HG03342 (cell line): Measurements from ENCODE around the gene CPSF7.
A peak's percentile ranks its signal among the peaks of the same experiment; 100 is the strongest.
"Not testable (repeated sequence)": the region's sequence is repeated elsewhere in the genome, so short reads cannot be mapped to it uniquely, and the experiment has no call there.

ENCODE experiments used
- ATAC-seq: cut with Tn5 transposase; IDR thresholded peaks from one replicate; pipeline ENCODE4 v1.9.1; 2021; ENCODE audit warnings: mild to moderate bottlenecking, moderate library complexity; ENCODE audit not compliant: unreplicated experiment

Gene CPSF7

DNA sequence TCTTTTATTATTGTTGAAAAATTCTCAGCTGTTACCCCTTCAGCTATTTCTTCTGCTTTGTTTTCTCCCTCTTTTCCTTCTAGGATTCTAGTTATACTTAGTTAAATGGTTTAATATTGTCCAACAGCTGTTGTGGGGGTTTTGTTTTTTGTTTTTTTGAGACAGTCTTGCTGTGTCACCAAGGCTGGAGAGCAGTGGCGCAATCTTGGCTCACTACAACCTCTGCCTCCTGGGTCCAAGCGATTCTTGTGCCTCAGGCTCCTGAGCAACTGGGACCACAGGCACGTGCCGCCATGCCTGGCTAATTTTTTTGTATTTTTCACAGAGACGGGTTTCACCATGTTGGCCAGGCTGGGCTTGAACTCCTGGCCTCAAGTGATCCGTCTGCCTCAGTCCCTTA is 12.8 kb upstream of the CPSF7 start:
- ATAC-seq: no peak

DNA sequence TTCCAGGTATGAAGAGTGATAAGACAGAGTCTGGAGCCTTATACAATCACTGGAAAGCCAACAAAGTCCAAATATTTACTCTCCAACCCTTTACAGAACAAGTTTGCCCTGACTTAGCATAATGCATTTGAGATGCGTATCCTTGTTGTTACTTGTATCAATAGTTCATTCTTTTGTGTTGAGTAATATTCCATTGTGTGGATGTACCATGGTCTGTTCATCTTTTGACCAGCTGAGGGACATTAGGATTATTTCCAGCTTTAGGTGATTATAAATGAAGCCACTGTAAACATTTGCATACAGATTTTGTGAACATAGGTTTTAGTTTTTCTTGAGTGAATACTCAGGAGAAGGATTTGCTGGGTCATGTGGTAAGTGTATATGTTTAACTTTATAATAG is 9.8 kb upstream of the CPSF7 start:
- no peak for ATAC-seq

DNA sequence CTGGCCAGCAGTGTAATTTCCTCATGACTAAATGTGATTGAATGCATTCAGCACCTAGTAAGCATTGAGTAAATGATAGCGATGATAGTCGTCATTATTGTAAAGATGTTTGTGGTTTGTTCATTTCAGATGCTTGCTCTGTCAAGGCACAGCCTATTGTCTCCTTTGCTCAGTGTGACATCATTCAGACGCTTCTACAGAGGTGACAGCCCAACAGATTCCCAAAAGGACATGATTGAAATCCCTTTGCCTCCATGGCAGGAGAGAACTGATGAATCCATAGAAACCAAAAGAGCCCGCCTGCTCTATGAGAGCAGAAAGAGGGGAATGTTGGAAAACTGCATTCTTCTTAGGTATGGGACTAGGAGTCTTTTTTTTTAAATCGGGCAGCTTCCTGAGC is 7.7 kb upstream of the CPSF7 start:
- ATAC-seq: no peak

DNA sequence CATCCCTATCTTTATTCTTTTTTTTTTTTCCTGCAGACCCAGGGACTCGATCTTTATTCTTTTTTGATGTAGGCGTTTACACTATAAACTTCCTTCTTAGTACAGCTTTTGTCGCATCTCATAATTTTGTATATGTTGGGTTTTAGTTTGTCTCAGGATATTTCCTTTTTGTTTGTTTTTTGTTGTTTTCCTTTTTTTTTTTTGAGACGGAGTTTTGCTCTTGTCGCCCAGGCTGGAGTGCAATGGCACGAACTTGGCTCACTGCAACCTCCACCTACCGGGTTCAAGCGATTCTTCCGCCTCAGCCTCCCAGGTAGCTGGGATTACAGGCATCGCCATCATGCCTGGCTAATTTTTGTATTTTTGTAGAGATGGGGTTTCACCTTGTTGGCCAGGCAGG is 1.1 kb upstream of the CPSF7 start:
- not testable (repeated sequence) for ATAC-seq

DNA sequence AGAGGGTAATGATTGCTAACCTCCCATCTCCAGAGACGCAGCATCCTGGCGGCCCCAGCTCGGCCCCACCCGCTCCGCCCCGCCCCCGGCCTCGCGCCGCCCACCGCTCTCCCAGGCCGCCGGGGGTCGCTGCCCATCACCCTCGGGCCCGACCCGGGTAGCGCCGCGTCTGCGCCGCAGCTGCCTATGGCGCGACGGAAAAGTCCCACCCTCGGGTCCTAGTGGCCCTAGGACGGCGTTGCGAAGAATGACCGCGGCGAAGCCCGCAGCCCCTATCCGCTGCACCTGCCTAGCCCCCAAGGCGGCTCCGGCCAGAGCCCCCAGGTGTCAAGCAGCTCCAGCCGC is 457 bp downstream of the CPSF7 start:
- ATAC-seq: peak; percentile 52

DNA sequence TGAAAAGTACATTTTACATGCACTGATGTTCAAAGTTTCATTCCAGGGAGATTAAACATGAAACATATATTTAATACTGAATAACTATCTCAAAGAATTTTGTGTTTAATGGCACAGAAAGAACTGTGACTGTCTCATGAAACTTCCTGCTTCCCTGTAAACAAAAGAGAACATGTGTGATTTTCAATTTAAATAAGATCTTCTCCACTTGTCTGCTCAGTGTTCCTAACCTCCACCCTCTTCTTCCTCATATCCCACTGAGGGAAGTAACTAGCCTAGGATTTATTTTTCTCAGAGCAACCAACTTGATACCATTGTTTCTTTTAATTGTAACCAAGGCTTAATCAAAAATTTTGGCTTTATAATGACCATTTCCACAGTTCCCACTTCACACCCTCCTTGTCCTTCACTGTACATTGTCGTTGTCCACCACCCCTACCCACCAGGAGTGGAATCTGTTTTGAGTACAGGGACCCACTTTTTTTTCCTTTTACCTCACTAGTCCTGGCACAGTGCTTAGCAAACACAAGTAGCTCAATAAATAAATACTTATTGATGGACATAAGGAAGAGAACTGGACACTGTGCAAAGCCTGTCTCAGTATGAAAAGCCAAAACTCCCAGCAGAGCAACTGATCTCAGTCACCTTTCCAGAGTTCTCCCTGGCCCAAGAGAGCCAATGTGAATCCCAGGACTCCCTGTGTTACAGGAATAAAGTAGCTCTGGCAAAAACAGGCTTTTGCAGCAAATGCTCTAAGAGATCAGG is 4.2 kb downstream of the CPSF7 start:
- ATAC-seq: no peak

DNA sequence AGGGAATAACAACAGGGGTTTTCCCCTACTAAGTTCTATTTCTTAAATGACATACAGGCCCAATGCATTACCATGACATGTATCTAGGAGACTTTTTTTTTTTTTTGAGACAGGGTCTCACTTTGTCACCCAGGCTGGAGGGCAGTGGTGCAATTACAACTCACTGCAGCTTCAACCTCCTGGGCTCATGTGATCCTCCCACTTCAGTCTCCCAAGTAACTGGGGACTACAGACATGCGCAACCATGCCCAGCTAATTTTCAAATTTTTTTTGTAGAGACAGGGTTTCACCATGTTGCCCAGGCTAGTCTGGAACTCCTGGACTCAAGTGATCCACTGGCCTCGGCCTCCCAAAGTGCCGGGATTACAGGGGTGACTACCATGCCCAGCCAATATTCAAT is 7.5 kb downstream of the CPSF7 start:
- ATAC-seq: no peak

DNA sequence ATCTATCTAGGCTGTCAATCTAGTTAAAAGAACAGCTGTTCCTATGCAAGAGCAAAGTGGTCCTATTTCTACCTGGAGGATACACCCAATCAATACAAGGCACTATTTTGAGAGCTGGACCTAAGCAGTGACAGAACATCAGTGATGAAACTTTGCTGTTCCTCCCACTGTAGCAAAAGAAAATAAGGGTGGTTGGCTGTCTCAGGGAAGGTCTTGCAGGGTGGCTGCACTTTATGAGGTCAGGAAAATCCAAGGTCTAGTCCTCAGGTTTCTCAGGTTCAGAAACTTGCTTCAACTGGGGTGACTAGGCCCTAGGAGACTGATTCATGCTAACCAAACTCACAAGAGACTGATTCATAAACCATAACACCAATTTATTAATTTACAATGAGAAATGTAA is 11.6 kb downstream of the CPSF7 start:
- ATAC-seq: no peak

DNA sequence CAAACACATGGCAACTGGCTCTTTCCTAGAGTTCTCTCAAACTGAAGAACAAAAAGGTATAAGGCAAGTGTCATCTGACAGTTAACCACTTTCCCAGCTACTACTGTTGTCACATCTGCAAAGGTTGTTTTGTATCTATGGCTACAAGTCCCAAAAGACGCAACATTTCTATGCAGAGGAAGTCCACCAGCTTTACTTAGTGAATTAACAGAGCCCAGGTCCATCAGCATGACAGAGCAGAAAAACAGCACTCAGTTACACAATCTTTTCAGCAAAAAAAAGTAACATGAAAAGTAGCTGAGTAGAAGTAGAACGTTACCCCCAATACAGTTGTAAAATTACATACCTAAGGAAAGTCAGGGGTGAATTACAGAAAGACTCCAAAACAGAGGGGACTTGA is 12.1 kb downstream of the CPSF7 start:
- ATAC-seq: no peak

DNA sequence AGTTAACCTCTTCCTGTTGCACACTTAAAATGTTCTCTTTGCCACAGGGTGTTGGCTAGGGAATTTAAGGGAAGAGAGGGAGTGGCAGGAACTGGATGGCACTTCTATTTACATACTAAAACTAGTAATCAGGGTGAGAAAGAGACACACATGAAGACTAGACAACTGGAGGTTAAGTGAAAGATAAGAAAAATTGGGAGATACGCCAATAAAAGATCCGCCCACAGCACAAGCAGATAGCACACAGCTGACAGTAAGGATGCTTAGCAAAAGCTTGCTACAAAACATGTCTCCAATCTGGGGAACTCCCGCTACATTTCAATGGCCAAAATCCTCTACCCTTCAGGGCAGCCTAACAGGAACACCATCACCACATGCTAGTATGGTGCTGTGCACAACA is 12.8 kb downstream of the CPSF7 start:
- no peak for ATAC-seq

DNA sequence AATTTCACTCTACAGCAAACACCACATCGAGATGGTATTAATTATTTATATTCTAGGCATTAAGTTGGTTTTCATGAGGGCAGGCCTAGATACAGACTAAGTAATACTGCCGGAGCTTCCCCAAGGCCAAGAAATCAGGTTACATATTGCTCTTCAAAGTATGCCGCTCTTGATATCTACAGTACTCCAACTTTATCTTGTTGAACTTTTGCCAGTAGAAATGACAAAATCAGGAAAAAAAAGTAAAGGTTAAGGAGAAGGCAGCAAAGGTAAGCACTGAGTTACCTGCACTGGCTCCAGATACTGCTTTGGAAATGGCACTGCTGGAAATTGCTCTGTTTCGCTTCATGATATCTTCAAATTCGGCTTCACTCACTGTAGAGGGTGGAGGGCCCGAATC is 14.4 kb downstream of the CPSF7 start:
- no peak for ATAC-seq

DNA sequence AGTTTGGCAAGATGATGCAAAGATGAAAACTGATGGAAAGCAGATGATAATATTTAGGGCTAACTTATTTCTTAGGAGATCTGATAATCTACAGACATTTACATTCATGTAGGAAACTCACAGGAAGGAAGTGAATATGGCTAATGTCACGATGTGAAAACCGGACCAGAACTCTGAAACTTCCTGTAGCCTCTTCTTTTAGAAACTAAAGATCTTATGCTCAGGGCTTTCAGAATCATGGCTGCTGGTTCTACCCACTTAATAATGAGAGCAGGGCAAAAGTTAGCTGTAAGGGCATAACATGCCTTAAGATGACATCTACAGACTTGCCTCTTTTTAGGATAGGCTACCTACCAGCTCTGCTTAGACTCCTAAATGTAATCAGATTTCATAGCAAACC is 15.2 kb downstream of the CPSF7 start:
- ATAC-seq: no peak

DNA sequence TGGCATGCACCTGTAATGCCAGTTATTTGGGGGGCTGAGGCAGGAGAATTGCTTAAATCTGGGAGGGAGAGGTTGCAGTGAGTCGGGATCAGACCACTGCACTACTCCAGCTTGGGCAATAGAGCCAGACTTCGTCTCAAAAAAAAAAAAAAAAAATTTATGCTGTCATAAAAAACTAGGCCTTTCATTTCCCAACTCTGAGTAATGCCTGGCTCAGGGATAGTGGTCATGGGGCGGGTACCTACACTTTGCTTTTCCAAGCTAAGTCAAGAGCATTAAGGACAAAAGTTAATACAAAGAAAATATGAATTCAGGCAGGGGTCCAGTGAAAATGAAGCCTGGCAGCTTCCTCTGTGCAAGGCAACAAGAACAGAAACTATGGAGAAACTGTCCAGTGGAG is 16.3 kb downstream of the CPSF7 start:
- ATAC-seq: no peak

DNA sequence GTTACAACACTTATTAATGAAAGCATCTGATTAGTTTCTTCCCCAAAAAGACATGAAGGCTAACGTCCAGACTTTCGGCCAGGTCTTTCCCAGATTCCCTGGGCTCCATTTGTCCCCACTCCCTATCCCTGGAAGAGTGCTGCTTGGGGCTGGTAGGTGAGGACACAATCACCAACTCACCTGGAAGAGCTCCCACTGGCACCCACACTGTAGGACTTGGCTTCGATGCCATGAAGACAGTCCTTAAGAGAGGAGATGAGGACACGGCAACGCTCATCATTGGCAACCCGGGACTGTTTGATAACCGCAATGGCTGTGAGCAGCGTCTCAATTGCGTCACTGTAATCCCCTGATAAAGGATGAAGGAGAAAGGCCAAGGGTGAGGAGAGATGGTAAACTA is 18.2 kb downstream of the CPSF7 start:
- no peak for ATAC-seq

DNA sequence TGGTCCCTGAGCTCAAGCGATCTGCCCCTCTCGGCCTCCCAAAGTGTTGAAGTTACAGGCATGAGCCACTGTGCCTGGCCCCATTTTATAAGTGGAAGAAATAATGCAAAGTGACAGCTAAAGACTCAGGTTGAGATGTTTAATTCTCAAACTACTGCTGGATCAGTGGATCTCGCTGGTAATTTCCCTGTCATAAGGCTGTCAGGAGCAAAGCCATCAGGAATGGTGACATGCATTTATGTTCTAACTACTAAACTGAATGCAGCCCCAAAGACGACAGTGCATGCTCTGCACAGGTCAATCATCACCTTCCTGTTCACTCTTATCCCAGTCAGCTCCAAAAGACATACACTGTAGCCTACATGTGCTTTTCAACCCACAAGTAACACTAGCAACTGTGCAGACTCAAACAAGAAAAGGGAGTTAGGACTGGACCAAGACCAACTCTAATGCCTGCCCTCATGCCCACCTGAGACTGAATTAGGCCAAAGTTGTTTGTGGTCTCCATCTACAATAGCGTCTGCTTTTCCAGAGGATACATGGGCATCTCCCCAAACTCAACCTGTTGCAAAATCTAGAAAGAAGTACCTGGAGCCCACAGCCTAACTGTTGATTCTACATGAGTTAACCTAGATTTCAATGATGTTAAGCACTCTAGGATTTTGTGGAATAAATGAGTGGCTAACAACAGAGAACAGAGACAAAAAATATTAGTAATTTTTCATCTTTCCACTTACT is 22.6 kb downstream of the CPSF7 start:
- ATAC-seq: no peak

DNA sequence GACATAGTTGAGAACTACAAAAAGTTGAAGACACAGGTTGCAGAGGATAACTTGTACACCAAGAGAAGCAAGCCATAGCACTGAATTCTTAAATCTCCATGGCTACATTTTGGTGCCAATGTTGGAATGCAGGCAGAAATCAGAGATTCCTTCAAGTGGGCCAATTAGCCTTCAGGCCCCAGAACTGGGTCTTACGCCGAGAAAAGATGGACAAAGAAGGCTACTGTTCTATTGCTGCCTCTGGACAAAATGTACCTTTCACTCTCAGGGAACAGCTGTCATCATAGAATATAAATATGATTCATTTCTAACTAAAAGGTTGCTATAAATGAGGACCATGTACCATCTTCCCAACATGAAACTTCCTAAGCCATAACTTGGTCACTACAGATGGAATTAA is 23.7 kb downstream of the CPSF7 start:
- no peak for ATAC-seq

DNA sequence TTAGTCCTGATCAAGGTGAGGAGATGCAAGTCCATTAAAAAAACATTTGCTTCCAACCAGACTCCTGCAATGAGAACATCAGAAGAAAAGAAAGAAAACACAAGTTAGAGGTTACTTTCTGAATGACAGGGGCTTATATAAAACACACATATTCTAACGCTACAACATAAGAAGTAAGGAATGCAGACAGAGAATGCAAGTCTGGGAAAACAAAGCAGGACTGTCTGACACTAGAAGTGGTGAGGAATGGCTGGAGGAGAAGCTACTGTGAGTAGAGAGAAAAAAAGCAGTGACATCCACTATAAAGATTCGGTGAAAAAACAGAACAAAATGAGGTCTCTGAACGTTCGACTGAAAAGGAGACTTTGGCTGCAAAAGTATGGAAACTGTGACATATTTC is 25.1 kb downstream of the CPSF7 start:
- ATAC-seq: no peak

DNA sequence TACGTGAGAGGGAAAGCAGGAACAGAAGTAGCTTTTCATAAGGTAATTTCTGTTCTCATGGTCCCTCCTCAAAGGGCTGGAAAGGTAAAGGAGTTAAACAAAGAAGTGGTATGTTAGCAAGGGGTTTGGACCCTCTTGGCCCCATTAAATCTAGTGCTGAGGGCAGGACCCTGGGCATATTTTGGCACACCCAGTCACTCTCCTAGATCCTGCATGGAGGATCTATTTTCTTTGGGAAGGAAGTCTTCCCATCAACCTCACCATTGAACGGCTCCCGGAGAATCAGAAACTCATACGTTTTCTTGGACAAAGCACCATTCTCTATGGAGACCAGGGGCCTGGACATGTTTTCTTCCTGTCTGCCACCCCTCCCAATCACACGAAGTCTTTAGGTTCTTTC is 25.7 kb downstream of the CPSF7 start:
- no peak for ATAC-seq

DNA sequence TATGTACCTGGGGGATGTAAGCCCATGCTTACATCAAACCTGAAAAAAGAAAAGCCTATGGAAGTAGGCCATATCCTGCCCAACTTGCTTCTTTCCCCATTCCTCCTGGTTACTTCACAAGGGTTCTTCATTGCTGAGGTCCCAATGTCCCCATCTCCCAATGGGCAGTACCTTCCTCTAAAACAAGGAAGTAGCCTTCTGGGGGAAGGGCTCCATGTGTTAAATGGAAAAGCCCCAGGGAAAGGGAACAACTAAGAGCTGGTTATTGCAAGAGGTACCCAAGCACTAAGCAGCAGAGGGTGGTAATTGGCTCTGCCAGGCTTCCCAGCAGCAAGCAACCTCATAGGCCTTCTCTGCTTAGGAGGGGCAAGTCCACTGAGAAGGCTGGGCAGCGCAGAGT is 26.1 kb downstream of the CPSF7 start:
- ATAC-seq: no peak

DNA sequence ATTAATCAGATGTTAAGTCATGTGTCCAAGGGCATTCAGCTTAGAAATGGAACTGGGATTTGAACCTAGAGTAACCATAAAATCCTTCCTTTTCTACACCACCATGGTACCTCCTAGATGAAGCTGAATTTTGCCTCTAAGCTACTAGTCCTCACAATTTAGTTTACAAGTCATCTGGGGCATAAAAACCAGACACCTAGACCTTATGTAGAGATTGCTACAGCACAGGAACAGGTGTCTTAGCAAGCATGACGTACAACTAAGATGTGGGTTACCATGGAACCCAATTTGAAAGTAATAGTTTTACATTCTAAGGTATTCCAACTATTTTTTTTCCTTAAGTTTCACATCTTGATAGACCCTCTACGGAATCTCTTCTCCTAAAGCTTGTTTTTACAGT is 28.2 kb downstream of the CPSF7 start:
- no peak for ATAC-seq

DNA sequence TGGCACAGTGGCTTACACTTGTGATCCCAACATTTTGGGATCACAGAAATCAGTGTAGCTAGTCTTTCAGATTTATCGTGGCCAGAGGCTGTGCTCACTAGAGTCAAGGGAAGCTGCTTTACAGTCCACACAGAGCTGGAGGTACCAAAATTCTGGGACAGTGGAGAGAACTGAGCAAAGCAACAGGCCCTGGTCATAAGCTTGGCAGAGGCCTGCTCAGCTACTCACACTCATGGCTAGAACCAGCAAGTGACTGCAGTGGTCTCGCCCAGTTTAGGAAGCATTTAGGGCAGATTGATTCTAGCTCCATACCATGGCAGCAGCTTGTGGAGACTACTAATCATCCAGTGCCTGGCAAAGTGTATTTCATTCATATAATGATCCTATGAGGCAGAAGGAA is 28.6 kb downstream of the CPSF7 start:
- ATAC-seq: no peak

DNA sequence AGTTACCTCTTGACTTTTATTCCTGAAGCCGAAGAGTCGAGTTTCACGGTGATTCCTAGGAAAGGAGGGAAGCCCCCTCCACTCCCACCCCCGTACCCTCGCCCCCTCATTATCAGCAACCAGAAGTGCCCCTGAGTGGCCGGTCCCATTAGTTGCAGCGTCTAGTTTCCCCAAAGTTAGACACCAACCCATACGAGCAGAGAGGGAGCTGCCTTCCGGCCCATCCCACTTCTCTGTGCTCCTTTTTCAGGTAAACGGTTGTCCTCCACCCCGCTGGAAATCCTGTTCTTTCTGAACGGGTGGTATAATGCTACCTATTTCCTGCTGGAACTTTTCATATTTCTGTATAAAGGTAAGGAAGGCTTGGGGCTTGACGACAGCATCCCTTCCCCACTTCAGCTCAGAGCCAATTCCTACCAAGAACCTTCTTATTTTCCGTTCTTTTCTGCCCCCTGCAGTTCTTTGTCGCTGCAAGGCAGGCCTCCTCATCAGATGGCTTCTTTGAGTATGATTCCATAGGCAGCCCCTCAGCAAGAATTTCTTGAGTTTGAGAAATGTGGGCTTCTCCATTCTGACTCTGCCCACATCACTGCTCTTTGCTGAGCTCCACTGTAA is 36.7 kb downstream of the CPSF7 start:
- ATAC-seq: peak; percentile 18
